Brain microvascular endothelial cell (primary cell): ENCODE results near the gene ITGAX.

Experiments used
- DNase-seq: peaks from one replicate; pipeline ENCODE4 v3.0.0-alpha.2; 2020
- H3K27ac ChIP-seq: fragments of 250-450 bp; sonication (Bioruptor Pico); 2 replicates; pipeline ENCODE4 v1.5.1; 2020; ENCODE audit warnings: mild to moderate bottlenecking, moderate library complexity
- H3K27me3 ChIP-seq: fragments of 250-450 bp; sonication (Bioruptor Pico); replicated peaks from 2 replicates; pipeline ENCODE4 v1.5.1; 2020; ENCODE audit warnings: mild to moderate bottlenecking
- H3K36me3 ChIP-seq: fragments of 250-450 bp; sonication (Bioruptor Pico); replicated peaks from 2 replicates; pipeline ENCODE4 v1.5.1; 2020; ENCODE audit warnings: mild to moderate bottlenecking
- H3K4me3 ChIP-seq: 2 replicates; pipeline ENCODE4 v1.5.1; 2011; ENCODE audit warnings: low read depth, mild to moderate bottlenecking, control low read depth, low read length, moderate library complexity
- CTCF ChIP-seq: IDR thresholded peaks from 2 replicates; pipeline ENCODE4 v1.5.1; 2011; ENCODE audit warnings: low read depth, mild to moderate bottlenecking, moderate library complexity, low read length, control low read depth, inconsistent platforms; ENCODE audit errors: missing control alignments
- in situ Hi-C: cut with HindIII; loops from 2 replicates; pipeline ENCODE4 v1.10.0; 2017; ENCODE audit warnings: low sequenced_read_pairs, low pct_ligation_motif_present

ITGAX gene

GRCh38 chr16:31395647-31396046 lies 40.7 kb downstream of the ITGAX start:
- no peak for DNase-seq
- H3K36me3 ChIP-seq, result no peaks in the 10 kb centered on the region
- H3K27me3 ChIP-seq, result no peaks in the 10 kb centered on the region
- no peak for TF ChIP-seq CTCF
- in situ Hi-C loops, result no loop called here
- H3K27ac ChIP-seq, result no peak overlapping the region
- no peak overlapping the region for H3K4me3 ChIP-seq

- TF ChIP-seq CTCF, result no peak
- in situ Hi-C loops, result no loop called here
Observed at GRCh38 chr16:31397096-31397660, 42.2 kb downstream of the ITGAX start.

GRCh38 chr16:31397701-31398100 lies 42.7 kb downstream of the ITGAX start:
- in situ Hi-C loops, result no loop called here
- Histone ChIP-seq H3K4me3 (no peak overlapping the region), H3K36me3 (no peaks in the 10 kb centered on the region), H3K27ac (no peak overlapping the region), H3K27me3 (no peaks in the 10 kb centered on the region)
- TF ChIP-seq CTCF, result no peak
- DNase-seq, result no peak

More at GRCh38 chr16:31397096-31397660, 42.2 kb downstream of the ITGAX start:
- H3K27me3 ChIP-seq, result no peaks in the 10 kb centered on the region
- H3K36me3 ChIP-seq, result no peaks in the 10 kb centered on the region
- H3K4me3 ChIP-seq, result no peak overlapping the region
- DNase-seq, result no peak
- no peak overlapping the region for H3K27ac ChIP-seq

- in situ Hi-C loops, result no loop called here
- no peak overlapping the region for H3K4me3 ChIP-seq
- DNase-seq, result no peak
Observed at GRCh38 chr16:31400191-31400590, 45.2 kb downstream of the ITGAX start.

GRCh38 chr16:31401436-31401835 lies 46.5 kb downstream of the ITGAX start:
- no peaks in the 10 kb centered on the region for H3K27me3 ChIP-seq
- in situ Hi-C loops, result no loop called here
- no peak for DNase-seq
- no peak overlapping the region for H3K4me3 ChIP-seq
- no peak for TF ChIP-seq CTCF
- H3K27ac ChIP-seq, result no peak overlapping the region
- H3K36me3 ChIP-seq, result no peaks in the 10 kb centered on the region

More at GRCh38 chr16:31400191-31400590, 45.2 kb downstream of the ITGAX start:
- Histone ChIP-seq H3K27me3 (no peaks in the 10 kb centered on the region), H3K27ac (no peak overlapping the region), H3K36me3 (no peaks in the 10 kb centered on the region)
- TF ChIP-seq CTCF, result no peak

- Histone ChIP-seq H3K27ac (no peak overlapping the region), H3K4me3 (no peak overlapping the region), H3K27me3 (no peaks in the 10 kb centered on the region), H3K36me3 (no peaks in the 10 kb centered on the region)
- no peak for DNase-seq
- in situ Hi-C loops, result no loop called here
- no peak for TF ChIP-seq CTCF
Observed at GRCh38 chr16:31402687-31403086, 47.7 kb downstream of the ITGAX start.
